H1 (cell line): ENCODE results near the gene C5orf46. TPM values are rescaled to one million over a fixed set of nuclear protein-coding genes. Genes with fewer than 3 reads are reported as not detected.

Experiments used
- CTCF ChIA-PET: fragments of 300-600 bp; sonication (Branson Sonifier 250); formaldehyde crosslinking; loops from one replicate; lab custom pipeline; 2021; ENCODE audit not compliant: partially characterized antibody; lab: Charles Lee
- POLR2A ChIA-PET: fragments of 300-600 bp; sonication (Branson Sonifier 250); formaldehyde crosslinking; loops from one replicate; lab custom pipeline; 2021; ENCODE audit warnings: inconsistent platforms; ENCODE audit not compliant: partially characterized antibody; lab: Charles Lee
- DNase-seq, 2 experiments: peaks; one replicate each; pipeline versions ENCODE4 v3.0.0 to v3.0.0-alpha.2; 2010 to 2022; ENCODE audit warnings: low spot score in 2 of 2, low read depth in 1 of 2, mixed read lengths in 1 of 2
- FAIRE-seq: peaks from 2 replicates; lab custom pipeline; 2011; peaks lifted over from hg19 to GRCh38; lab: Jason Lieb, UNC
- H2AFZ ChIP-seq: 2 replicates; pipeline ENCODE4 v1.8.1; 2012; ENCODE audit warnings: low read length, inconsistent platforms
- H2AK5ac ChIP-seq: 2 replicates; pipeline ENCODE4 v1.6.1; 2013; ENCODE audit warnings: low read depth, low read length
- H2BK120ac ChIP-seq: replicated peaks from 2 replicates; pipeline ENCODE3; 2013; ENCODE audit warnings: low read depth, low read length, inconsistent platforms
- H2BK12ac ChIP-seq: 2 replicates; pipeline ENCODE4 v1.6.1; 2013; ENCODE audit warnings: low read depth, low read length
- H2BK15ac ChIP-seq: 2 replicates; pipeline ENCODE4 v1.6.1; 2013; ENCODE audit warnings: low read length
- H2BK20ac ChIP-seq: 2 replicates; pipeline ENCODE4 v1.6.1; 2013; ENCODE audit warnings: low read length
- H2BK5ac ChIP-seq: 2 replicates; pipeline ENCODE4 v1.6.1; 2013; ENCODE audit warnings: low read depth, low read length
- H3K14ac ChIP-seq: 2 replicates; pipeline ENCODE4 v1.6.1; 2013; ENCODE audit warnings: inconsistent platforms; ENCODE audit not compliant: insufficient read length
- H3K18ac ChIP-seq: 2 replicates; pipeline ENCODE4 v1.6.1; 2013; ENCODE audit warnings: low read length; ENCODE audit errors: extremely low read depth
- H3K23ac ChIP-seq: 2 replicates; pipeline ENCODE4 v1.6.1; 2013; ENCODE audit warnings: inconsistent platforms; ENCODE audit not compliant: insufficient read length
- H3K23me2 ChIP-seq: 2 replicates; pipeline ENCODE4 v1.6.1; 2013; ENCODE audit warnings: low read depth, low read length
- H3K27ac ChIP-seq: 2 replicates; pipeline ENCODE4 v1.6.1; 2011; ENCODE audit warnings: low read depth, low read length, inconsistent platforms
- H3K27me3 ChIP-seq, 4 experiments: replicated peaks in 1 of 4; 1 replicate in 1 of 4; 2 replicates in 3 of 4; pipeline versions ENCODE4 v1.6.1 to v1.8.1; 2011 to 2013; ENCODE audit warnings: low read length in 3 of 4, mild to moderate bottlenecking in 3 of 4, inconsistent platforms in 2 of 4, mixed read lengths in 2 of 4, moderate library complexity in 1 of 4; ENCODE audit not compliant: control insufficient read depth in 3 of 4, insufficient read depth in 3 of 4; ENCODE audit errors: extremely low read depth in 1 of 4
- H3K36me3 ChIP-seq, 4 experiments: 2 replicates each; pipeline versions ENCODE4 v1.6.1 to v1.8.1; 2011 to 2013; ENCODE audit warnings: mild to moderate bottlenecking in 4 of 4, low read length in 3 of 4, moderate library complexity in 2 of 4, control low read depth in 1 of 4, inconsistent platforms in 1 of 4; ENCODE audit not compliant: insufficient read depth in 4 of 4, control insufficient read depth in 2 of 4
- H3K4ac ChIP-seq: replicated peaks from 2 replicates; pipeline ENCODE3; 2013; ENCODE audit warnings: low read length, low read depth, mixed read lengths, inconsistent platforms; ENCODE audit not compliant: insufficient read length
- H3K4me1 ChIP-seq, 4 experiments: replicated peaks in 1 of 4; 1 replicate in 1 of 4; 2 replicates in 3 of 4; pipeline versions ENCODE4 v1.6.1 to v1.8.1; 2011 to 2013; ENCODE audit warnings: low read length in 3 of 4, inconsistent platforms in 2 of 4, mixed read lengths in 1 of 4; ENCODE audit not compliant: insufficient read depth in 4 of 4, control insufficient read depth in 3 of 4
- H3K4me2 ChIP-seq, 2 experiments: 2 replicates each; pipeline versions ENCODE4 v1.6.1 to v1.8.1; 2011 to 2013; ENCODE audit warnings: low read depth in 2 of 2, low read length in 2 of 2, control low read depth in 1 of 2, inconsistent platforms in 1 of 2, mild to moderate bottlenecking in 1 of 2; ENCODE audit not compliant: insufficient read depth in 1 of 2
- H3K4me3 ChIP-seq, 4 experiments: fragments of 200-600, 300-600 bp in 1 of 4; sonication (generic), shearing (Covaris generic), sonication (Bioruptor Twin) in 1 of 4; 2 replicates each; pipeline versions ENCODE4 v1.5.1 to v1.8.1; 2011 to 2016; ENCODE audit warnings: low read length in 4 of 4, low read depth in 3 of 4, control low read depth in 2 of 4, inconsistent platforms in 2 of 4, mild to moderate bottlenecking in 2 of 4, mixed read lengths in 1 of 4, moderate library complexity in 1 of 4; ENCODE audit not compliant: insufficient read depth in 2 of 4; ENCODE audit errors: extremely low read depth in 1 of 4
- H3K56ac ChIP-seq: replicated peaks from 2 replicates; pipeline ENCODE3; 2013; ENCODE audit warnings: low read depth, mild to moderate bottlenecking, mixed read lengths, low read length, inconsistent platforms; ENCODE audit not compliant: insufficient read length
- H3K79me1 ChIP-seq: 2 replicates; pipeline ENCODE4 v1.6.1; 2013; ENCODE audit warnings: low read depth, low read length, control low read depth
- H3K79me2 ChIP-seq, 2 experiments: 2 replicates each; pipeline versions ENCODE4 v1.6.1 to v1.8.1; 2012 to 2013; ENCODE audit warnings: low read length in 2 of 2, mild to moderate bottlenecking in 2 of 2, inconsistent platforms in 1 of 2; ENCODE audit not compliant: insufficient read depth in 2 of 2, control insufficient read depth in 1 of 2
- H3K9ac ChIP-seq, 4 experiments: replicated peaks in 1 of 4; 1 replicate in 1 of 4; 2 replicates in 3 of 4; pipeline versions ENCODE4 v1.6.1 to v1.8.1; 2011 to 2013; ENCODE audit warnings: low read depth in 3 of 4, low read length in 3 of 4, control low read depth in 2 of 4, mild to moderate bottlenecking in 2 of 4, moderate library complexity in 2 of 4, inconsistent platforms in 1 of 4; ENCODE audit errors: extremely low read depth in 1 of 4
- H3K9me3 ChIP-seq, 2 experiments: 2 replicates each; pipeline versions ENCODE4 v1.6.1 to v1.8.1; 2012 to 2013; ENCODE audit warnings: mild to moderate bottlenecking in 2 of 2, moderate library complexity in 2 of 2, control low read depth in 1 of 2, inconsistent platforms in 1 of 2, low read depth in 1 of 2, low read length in 1 of 2, mixed read lengths in 1 of 2; ENCODE audit not compliant: insufficient read depth in 2 of 2
- H4K20me1 ChIP-seq, 2 experiments: replicated peaks in 1 of 2; 2 replicates each; pipeline versions ENCODE3 to v1.8.1; 2011 to 2013; ENCODE audit warnings: inconsistent platforms in 2 of 2, low read length in 2 of 2, mild to moderate bottlenecking in 1 of 2; ENCODE audit not compliant: insufficient read depth in 2 of 2, control insufficient read depth in 1 of 2
- H4K5ac ChIP-seq: 2 replicates; pipeline ENCODE4 v1.6.1; 2013; ENCODE audit warnings: low read length, low read depth, mixed read lengths, inconsistent platforms; ENCODE audit not compliant: insufficient read length
- H4K8ac ChIP-seq: 2 replicates; pipeline ENCODE4 v1.8.0; 2013; ENCODE audit warnings: mild to moderate bottlenecking, moderate library complexity, low read length, inconsistent platforms; ENCODE audit not compliant: insufficient read depth; ENCODE audit errors: extremely low read depth
- H4K91ac ChIP-seq: replicated peaks from 2 replicates; pipeline ENCODE3; 2013; ENCODE audit warnings: low read length, mixed read lengths, inconsistent platforms; ENCODE audit not compliant: insufficient read length
- ATF2 ChIP-seq: IDR thresholded peaks from 2 replicates; pipeline ENCODE4 v1.6.1; 2012; ENCODE audit warnings: low read length, inconsistent platforms
- CHD1 ChIP-seq: IDR thresholded peaks from 2 replicates; pipeline ENCODE4 v1.6.1; 2012; ENCODE audit warnings: low read depth, low read length, improper control_type of control experiment
- WGBS, 2 experiments: shearing (Covaris generic) in 1 of 2; methylation state at CpG; one replicate each; pipeline versions ENCODE4 v1.1.6 to v1.1.7; 2013 to 2015; ENCODE audit warnings: low lambda C conversion rate in 2 of 2, mixed read lengths in 2 of 2, inconsistent platforms in 1 of 2, low coverage in 1 of 2, missing lambda C conversion rate in 1 of 2; ENCODE audit not compliant: insufficient replicate concordance in 2 of 2, insufficient coverage in 1 of 2, insufficient read length in 1 of 2; ENCODE audit errors: extremely low coverage in 1 of 2, missing lambda C conversion rate in 1 of 2; 5-methylcytosine and 5-hydroxymethylcytosine counted together
- polyA plus RNA-seq, 7 experiments: library from polyadenylated mRNA; depleted of rRNA in 3 of 7; stranded (reverse) in 5 of 7; unstranded in 2 of 7; fragments of >200 nt in 5 of 7; fragments of 200-250 nt in 2 of 7; gene quantifications; 1 replicate in 5 of 7; 2 replicates in 1 of 7; 4 replicates in 1 of 7; pipeline versions ENCODE4 v1.2.1 to v1.2.3, GENCODE V29; 2011 to 2013; ENCODE audit warnings: missing spikeins in 2 of 7, mixed read lengths in 2 of 7
- total RNA-seq: library from RNA; stranded (reverse); fragmentation: NEBNext Ultra II Directional; extraction: Animal tissue kit (Norgen Biotek cat#: 25700); gene quantifications from 2 replicates; pipeline ENCODE4 v1.2.1, GENCODE V29; 2021

C5orf46 gene
- total and polyA plus RNA-seq, 2 of the 8 experiments (the other 6 are each of a cell fraction or from before 2014, with no cell fraction given): not detected

- H3K79me2 ChIP-seq: no peaks in the 10 kb centered on the region
- H2BK5ac ChIP-seq: peak overlapping the region; percentile 7; the same call in 1 of the 2 replicates
- H3K4me1 ChIP-seq: peaks cover 0 to 4% (median 2%) of the 10 kb centered on the region in 4 experiments; a peak in 3 of 7 replicates
- H3K79me1 ChIP-seq: no peaks in the 10 kb centered on the region
- no peak overlapping the region for H3K9ac ChIP-seq
- H3K9me3 ChIP-seq: no peaks in the 10 kb centered on the region
- no peak overlapping the region for H2BK20ac ChIP-seq
- no peak overlapping the region for H2BK15ac ChIP-seq
- no peak for FAIRE-seq
- POLR2A ChIA-PET: interaction anchor here (0.6 to 2.2 kb wide), 10 partner anchors 11 to 48 kb away, joined by 3 to 8 read pairs (median 4); partner anchors contain the start of gene SCGB3A2
- no peak overlapping the region for H3K18ac ChIP-seq
- H4K91ac ChIP-seq: no peak overlapping the region
- no peak overlapping the region for H2BK12ac ChIP-seq
- H3K14ac ChIP-seq: no peak overlapping the region
- H3K4me2 ChIP-seq: no peak overlapping the region
- no peak overlapping the region for H3K4ac ChIP-seq
- no peak overlapping the region for H3K23ac ChIP-seq
- no peak overlapping the region for H3K56ac ChIP-seq
- peaks cover 0 to 1% (median 0%) of the 10 kb centered on the region in 4 experiments; a peak in 1 of 7 replicates for H3K27me3 ChIP-seq
- no peak overlapping the region for H3K4me3 ChIP-seq
- WGBS, 2 experiments: 93% methylated on average over 1 of the region's 1 CpG; no CpG with 5 or more reads in 1 of the 2 experiments
- no peak for DNase-seq
- H2BK120ac ChIP-seq: no peak overlapping the region
- no peak overlapping the region for H3K27ac ChIP-seq
- H4K8ac ChIP-seq: no peak overlapping the region
- CTCF ChIA-PET: interaction anchor here (1.1 kb wide), 1 partner anchor 16 kb away, joined by 4 read pairs; no protein-coding TSS in a partner anchor
- no peak overlapping the region for H2AFZ ChIP-seq
- H4K5ac ChIP-seq: no peak overlapping the region
- H3K36me3 ChIP-seq: no peaks in the 10 kb centered on the region
- no peaks in the 10 kb centered on the region for H3K23me2 ChIP-seq
- no peaks in the 10 kb centered on the region for H4K20me1 ChIP-seq
- no peak overlapping the region for H2AK5ac ChIP-seq
- TF ChIP-seq CHD1: no peak
- TF ChIP-seq ATF2: no peak
Measured at GRCh38 chr5:147895864-147896263, 10.5 kb downstream of the C5orf46 start.
